ENCODE data around the gene SPATA18.

GRCh38 chr4:52099860-52100461, 48.9 kb downstream of the SPATA18 start:
- TF ChIP-seq YY1 (IDR thresholded peaks at IDR 0.05; ENCODE audit: insufficient read depth, insufficient read length) (no peak), ZNF274 (IDR thresholded peaks at IDR 0.05; ENCODE audit: low read depth, low read length) (no peak)
